Trophoblast cell (in vitro differentiated cells and primary cell): ENCODE measurements around the gene LDLRAD3.

Source experiments
- DNase-seq, 2 donors: peaks; one replicate each; pipeline ENCODE4 v3.0.0-alpha.2; 2016
- H2AFZ ChIP-seq: 2 replicates; pipeline ENCODE4 v1.6.1; 2013; ENCODE audit warnings: low read length, moderate library complexity, mild to moderate bottlenecking; ENCODE audit not compliant: insufficient read depth, poor library complexity
- H2AK5ac ChIP-seq: 2 replicates; pipeline ENCODE4 v1.6.1; 2013; ENCODE audit warnings: mild to moderate bottlenecking, low read length
- H2BK120ac ChIP-seq: 2 replicates; pipeline ENCODE4 v1.6.1; 2013; ENCODE audit warnings: low read length, mild to moderate bottlenecking, moderate library complexity; ENCODE audit not compliant: insufficient read depth, poor library complexity
- H2BK12ac ChIP-seq: 2 replicates; pipeline ENCODE4 v1.6.1; 2013; ENCODE audit warnings: mild to moderate bottlenecking, low read length, moderate library complexity
- H2BK5ac ChIP-seq: 2 replicates; pipeline ENCODE4 v1.6.1; 2013; ENCODE audit warnings: low read length, low read depth, moderate library complexity, mild to moderate bottlenecking; ENCODE audit not compliant: poor library complexity
- H3K14ac ChIP-seq: 2 replicates; pipeline ENCODE4 v1.6.1; 2013; ENCODE audit warnings: mild to moderate bottlenecking, low read length
- H3K18ac ChIP-seq: 2 replicates; pipeline ENCODE4 v1.6.1; 2013; ENCODE audit warnings: mild to moderate bottlenecking, low read length
- H3K23ac ChIP-seq: 2 replicates; pipeline ENCODE4 v1.6.1; 2013; ENCODE audit warnings: low read length
- H3K27ac ChIP-seq: 2 replicates; pipeline ENCODE4 v1.5.1; 2013; ENCODE audit warnings: low read depth, mild to moderate bottlenecking, inconsistent platforms, low read length, moderate library complexity
- H3K27me3 ChIP-seq: 2 replicates; pipeline ENCODE4 v1.6.1; 2013; ENCODE audit warnings: inconsistent platforms, mild to moderate bottlenecking, low read length, moderate library complexity; ENCODE audit not compliant: insufficient read depth
- H3K36me3 ChIP-seq, 2 experiments: 1 replicate in 1 of 2; 2 replicates in 1 of 2; pipeline ENCODE4 v1.6.1; 2013; ENCODE audit warnings: low read length in 2 of 2, mild to moderate bottlenecking in 2 of 2, moderate library complexity in 1 of 2; ENCODE audit not compliant: insufficient read depth in 2 of 2, control insufficient read depth in 1 of 2
- H3K4ac ChIP-seq: 2 replicates; pipeline ENCODE4 v1.6.1; 2013; ENCODE audit warnings: low read depth, mild to moderate bottlenecking, low read length, moderate library complexity
- H3K4me1 ChIP-seq, 2 experiments: 1 replicate in 1 of 2; 2 replicates in 1 of 2; pipeline ENCODE4 v1.6.1; 2013; ENCODE audit warnings: low read length in 2 of 2, mild to moderate bottlenecking in 2 of 2, moderate library complexity in 1 of 2; ENCODE audit not compliant: insufficient read depth in 2 of 2, control insufficient read depth in 1 of 2
- H3K4me2 ChIP-seq: 2 replicates; pipeline ENCODE4 v1.6.1; 2013; ENCODE audit warnings: inconsistent platforms, mild to moderate bottlenecking, low read length, moderate library complexity
- H3K4me3 ChIP-seq: 2 replicates; pipeline ENCODE4 v1.5.1; 2013; ENCODE audit warnings: mild to moderate bottlenecking, low read depth, low read length, inconsistent platforms
- H3K79me1 ChIP-seq: one replicate; pipeline ENCODE4 v1.6.1; 2013; ENCODE audit warnings: low read length
- H3K79me2 ChIP-seq: 2 replicates; pipeline ENCODE4 v1.6.1; 2013; ENCODE audit warnings: low read length, mild to moderate bottlenecking; ENCODE audit not compliant: control insufficient read depth, insufficient read depth, poor library complexity
- H3K9ac ChIP-seq: 2 replicates; pipeline ENCODE4 v1.6.1; 2013; ENCODE audit warnings: mild to moderate bottlenecking, low read length
- H3K9me3 ChIP-seq: 2 replicates; pipeline ENCODE4 v1.6.1; 2013; ENCODE audit warnings: low read depth, mild to moderate bottlenecking, control low read depth, inconsistent platforms, low read length; ENCODE audit not compliant: insufficient read depth
- H4K12ac ChIP-seq: 2 replicates; pipeline ENCODE4 v1.6.1; 2013; ENCODE audit warnings: low read depth, mild to moderate bottlenecking, low read length, moderate library complexity
- H4K8ac ChIP-seq: 2 replicates; pipeline ENCODE4 v1.6.1; 2013; ENCODE audit warnings: low read depth, mild to moderate bottlenecking, low read length, moderate library complexity
- H4K91ac ChIP-seq: one replicate; pipeline ENCODE4 v1.6.1; 2013; ENCODE audit warnings: low read depth, mild to moderate bottlenecking, low read length, moderate library complexity
- WGBS: extraction: QIAGEN DNeasy Blood & Tissue Kit; methylation state at CpG from one replicate; pipeline ENCODE4 v1.1.7; 2013; ENCODE audit warnings: missing lambda C conversion rate; ENCODE audit not compliant: insufficient read length, insufficient coverage; ENCODE audit errors: extremely low coverage; 5-methylcytosine and 5-hydroxymethylcytosine counted together

Gene LDLRAD3

DNA sequence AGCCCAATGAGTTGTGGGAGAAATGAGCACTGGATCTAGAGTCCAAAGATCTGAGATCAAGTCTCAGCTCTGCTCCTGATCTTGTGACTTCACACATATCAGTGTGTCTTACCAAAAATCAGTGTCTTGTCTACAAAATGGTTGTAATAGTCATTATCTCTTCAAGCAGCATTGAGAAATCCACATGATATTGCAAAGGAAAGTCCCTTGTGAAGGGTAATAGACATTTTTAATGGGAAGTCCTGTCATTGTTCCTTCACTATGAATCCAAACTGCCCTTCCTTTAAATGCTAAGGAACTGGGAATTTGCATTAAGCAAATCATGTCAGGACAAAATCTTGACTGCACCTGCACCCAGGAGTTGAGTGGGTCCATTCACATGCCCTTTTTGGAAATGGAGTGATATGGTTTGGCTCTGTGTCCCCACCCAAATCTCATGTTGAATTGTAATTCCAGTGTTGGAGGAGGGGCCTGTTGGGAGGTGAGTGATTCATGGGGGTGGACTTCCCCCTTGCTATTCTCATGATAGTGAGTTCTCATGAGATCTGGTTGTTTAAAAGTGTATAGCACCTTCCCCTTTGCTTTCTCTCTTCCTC lies 294.3 kb downstream of the LDLRAD3 start:
- H3K36me3 ChIP-seq, result no peaks in the 10 kb centered on the region
- no peak overlapping the region for H3K14ac ChIP-seq
- DNase-seq, result no peak
- H2BK5ac ChIP-seq, result no peak overlapping the region
- no peak overlapping the region for H3K4me3 ChIP-seq
- no peak overlapping the region for H3K18ac ChIP-seq
- no peaks in the 10 kb centered on the region for H3K79me1 ChIP-seq
- no peak overlapping the region for H2AFZ ChIP-seq
- H3K9ac ChIP-seq, result no peak overlapping the region
- H3K27ac ChIP-seq, result no peak overlapping the region
- no peak overlapping the region for H4K91ac ChIP-seq
- H3K23ac ChIP-seq, result no peak overlapping the region
- no peak overlapping the region for H3K4me2 ChIP-seq
- no peak overlapping the region for H2BK12ac ChIP-seq
- no peaks in the 10 kb centered on the region for H3K79me2 ChIP-seq
- H4K8ac ChIP-seq, result no peak overlapping the region
- H3K27me3 ChIP-seq, result no peaks in the 10 kb centered on the region
- no peak overlapping the region for H3K4ac ChIP-seq
- peaks cover 1% of the 10 kb centered on the region for H3K9me3 ChIP-seq
- no peak overlapping the region for H2AK5ac ChIP-seq
- H2BK120ac ChIP-seq, result no peak overlapping the region
- no peak overlapping the region for H4K12ac ChIP-seq
- peaks cover 0 to 3% of the 10 kb centered on the region in 2 experiments for H3K4me1 ChIP-seq

DNA sequence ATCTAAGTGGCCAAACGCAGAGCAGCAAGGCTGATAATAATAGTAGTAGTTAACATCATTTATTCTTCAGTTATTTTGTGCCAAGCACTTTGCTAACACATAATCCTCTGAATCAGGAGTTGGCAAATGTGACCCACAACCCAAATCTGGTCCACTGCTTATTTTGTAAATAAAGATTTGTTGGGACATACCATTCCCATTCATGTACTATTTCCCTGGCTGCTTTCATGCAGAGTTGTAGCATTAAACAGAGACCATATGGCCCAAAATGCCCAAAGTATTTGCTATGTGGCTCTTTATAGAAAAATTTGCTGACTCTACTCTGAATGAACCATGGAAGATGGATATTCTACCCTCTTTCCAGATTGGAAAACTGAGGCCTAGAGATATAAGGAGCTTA lies 295.0 kb downstream of the LDLRAD3 start:
- Histone ChIP-seq H3K79me2 (no peaks in the 10 kb centered on the region), H2AK5ac (no peak overlapping the region), H3K27ac (no peak overlapping the region), H3K9ac (no peak overlapping the region), H3K4me1 (peaks cover 0 to 3% of the 10 kb centered on the region in 2 experiments), H3K79me1 (no peaks in the 10 kb centered on the region), H3K4ac (no peak overlapping the region), H4K12ac (no peak overlapping the region), H3K18ac (no peak overlapping the region), H3K9me3 (peaks cover 1% of the 10 kb centered on the region), H2BK12ac (no peak overlapping the region), H3K14ac (no peak overlapping the region), H2AFZ (no peak overlapping the region), H2BK120ac (no peak overlapping the region), H3K4me3 (no peak overlapping the region), H3K23ac (no peak overlapping the region), H2BK5ac (no peak overlapping the region), H4K91ac (no peak overlapping the region), H3K4me2 (no peak overlapping the region), H3K27me3 (no peaks in the 10 kb centered on the region), H4K8ac (no peak overlapping the region), H3K36me3 (no peaks in the 10 kb centered on the region)
- no CpG with 5 or more reads among the region's 1 CpG for WGBS
- DNase-seq, result no peak

DNA sequence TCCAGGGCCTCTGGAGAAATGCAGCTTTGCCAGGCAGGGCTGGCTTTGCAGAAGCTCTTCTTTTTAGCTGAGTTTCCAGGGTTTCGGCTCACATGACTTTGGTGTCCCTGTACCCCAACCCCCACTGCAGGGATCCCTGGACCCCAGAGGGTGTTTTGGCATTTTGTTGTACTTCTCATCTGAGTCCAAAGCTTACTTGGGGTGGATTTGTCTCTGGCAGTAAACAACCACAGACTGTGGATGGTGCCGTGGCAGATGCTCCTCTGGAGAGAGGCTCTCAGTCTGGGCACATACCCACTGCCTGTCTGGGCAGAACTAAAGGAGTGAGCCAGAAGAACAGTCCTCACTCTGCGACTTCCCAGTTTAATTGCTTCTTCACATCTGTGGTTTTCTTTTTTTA lies 295.8 kb downstream of the LDLRAD3 start:
- no peak overlapping the region for H3K9ac ChIP-seq
- WGBS, result no CpG with 5 or more reads among the region's 3 CpGs
- no peak overlapping the region for H3K14ac ChIP-seq
- no peaks in the 10 kb centered on the region for H3K27me3 ChIP-seq
- no peak overlapping the region for H3K23ac ChIP-seq
- H4K8ac ChIP-seq, result no peak overlapping the region
- no peak overlapping the region for H3K18ac ChIP-seq
- no peak overlapping the region for H2BK120ac ChIP-seq
- no peak overlapping the region for H2BK5ac ChIP-seq
- H2AK5ac ChIP-seq, result no peak overlapping the region
- H4K91ac ChIP-seq, result no peak overlapping the region
- H2AFZ ChIP-seq, result no peak overlapping the region
- peaks cover 0 to 3% of the 10 kb centered on the region in 2 experiments for H3K4me1 ChIP-seq
- no peaks in the 10 kb centered on the region for H3K36me3 ChIP-seq
- no peak overlapping the region for H3K4ac ChIP-seq
- H3K79me2 ChIP-seq, result no peaks in the 10 kb centered on the region
- H3K4me3 ChIP-seq, result no peak overlapping the region
- no peak overlapping the region for H3K27ac ChIP-seq
- no peak for DNase-seq
- no peak overlapping the region for H3K4me2 ChIP-seq
- no peak overlapping the region for H4K12ac ChIP-seq
- no peak overlapping the region for H2BK12ac ChIP-seq
- peaks cover 1% of the 10 kb centered on the region for H3K9me3 ChIP-seq
- H3K79me1 ChIP-seq, result no peaks in the 10 kb centered on the region

DNA sequence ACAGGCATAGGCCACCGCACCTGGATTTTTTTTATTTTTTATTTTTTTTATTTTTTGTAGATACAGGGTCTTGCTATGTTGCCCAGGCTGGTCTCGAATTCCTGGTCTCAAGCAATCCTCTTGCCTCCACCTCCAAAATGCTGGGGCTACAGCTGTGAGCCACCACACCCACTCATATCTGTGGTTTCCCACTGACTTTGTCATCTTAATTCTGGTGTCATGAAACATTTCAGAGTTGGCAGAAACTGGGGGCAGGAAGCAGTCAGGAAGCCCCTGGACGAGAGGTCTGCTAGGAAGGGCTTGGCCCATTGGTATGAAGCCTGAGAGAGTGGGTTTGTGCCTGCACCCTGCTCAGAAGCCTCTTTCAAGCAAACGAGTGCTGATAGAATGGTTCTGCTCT lies 296.3 kb downstream of the LDLRAD3 start:
- Histone ChIP-seq H4K91ac (no peak overlapping the region), H2BK5ac (no peak overlapping the region), H3K4me1 (peaks cover 0 to 3% of the 10 kb centered on the region in 2 experiments), H3K14ac (no peak overlapping the region), H3K9ac (no peak overlapping the region), H3K79me1 (no peaks in the 10 kb centered on the region), H3K36me3 (no peaks in the 10 kb centered on the region), H3K27ac (no peak overlapping the region), H2BK12ac (no peak overlapping the region), H4K12ac (no peak overlapping the region), H3K23ac (no peak overlapping the region), H3K4me3 (no peak overlapping the region), H3K18ac (no peak overlapping the region), H3K4ac (no peak overlapping the region), H4K8ac (no peak overlapping the region), H3K9me3 (peaks cover 1% of the 10 kb centered on the region), H2AFZ (no peak overlapping the region), H3K4me2 (no peak overlapping the region), H2BK120ac (no peak overlapping the region), H3K79me2 (no peaks in the 10 kb centered on the region), H3K27me3 (no peaks in the 10 kb centered on the region), H2AK5ac (no peak overlapping the region)
- no CpG with 5 or more reads among the region's 4 CpGs for WGBS
- no peak for DNase-seq
